HCEC 1CT (cell line): Measurements from ENCODE around the gene NT5C1A.

Experiments
- DNase-seq: peaks from one replicate; pipeline ENCODE4 v3.0.0-alpha.2; 2017

NT5C1A gene

GRCh38 chr1:39689214-39689613 lies 17.3 kb upstream of the NT5C1A start:
- DNase-seq = no peak

- DNase-seq = no peak
These were observed 16.8 kb upstream of the NT5C1A start for GRCh38 chr1:39688706-39689105.

GRCh38 chr1:39687243-39687642 lies 15.3 kb upstream of the NT5C1A start:
- DNase-seq = no peak

- DNase-seq = no peak
These were observed 13.2 kb upstream of the NT5C1A start for GRCh38 chr1:39685071-39685470.

GRCh38 chr1:39684313-39684664 lies 12.4 kb upstream of the NT5C1A start:
- no peak for DNase-seq

GRCh38 chr1:39683591-39684312 lies 11.8 kb upstream of the NT5C1A start:
- no peak for DNase-seq

- no peak for DNase-seq
These were observed 10.1 kb upstream of the NT5C1A start for GRCh38 chr1:39681999-39682398.

GRCh38 chr1:39681294-39681693 lies 9.4 kb upstream of the NT5C1A start:
- DNase-seq = no peak

GRCh38 chr1:39680751-39681150 lies 8.8 kb upstream of the NT5C1A start:
- no peak for DNase-seq

- no peak for DNase-seq
These were observed 7.9 kb upstream of the NT5C1A start for GRCh38 chr1:39679821-39680220.

- DNase-seq = no peak
These were observed 7.0 kb upstream of the NT5C1A start for GRCh38 chr1:39678889-39679288.

GRCh38 chr1:39677645-39678044 lies 5.7 kb upstream of the NT5C1A start:
- DNase-seq = no peak

GRCh38 chr1:39676948-39677548 lies 5.1 kb upstream of the NT5C1A start:
- no peak for DNase-seq

- no peak for DNase-seq
These were observed 3.3 kb upstream of the NT5C1A start for GRCh38 chr1:39675220-39675619.

GRCh38 chr1:39673215-39673614 lies 1.3 kb upstream of the NT5C1A start:
- DNase-seq = no peak

- no peak for DNase-seq
These were observed 642 bp upstream of the NT5C1A start for GRCh38 chr1:39672551-39672947.

GRCh38 chr1:39671433-39671792 lies 494 bp downstream of the NT5C1A start:
- DNase-seq = no peak

GRCh38 chr1:39670689-39671088 lies 1.2 kb downstream of the NT5C1A start:
- DNase-seq = no peak

- DNase-seq = no peak
These were observed 3.0 kb downstream of the NT5C1A start for GRCh38 chr1:39668894-39669293.

GRCh38 chr1:39668111-39668510 lies 3.8 kb downstream of the NT5C1A start:
- no peak for DNase-seq

- no peak for DNase-seq
These were observed 5.1 kb downstream of the NT5C1A start for GRCh38 chr1:39666772-39667171.

- no peak for DNase-seq
These were observed 8.3 kb downstream of the NT5C1A start for GRCh38 chr1:39663559-39663958.

- DNase-seq = no peak
These were observed 9.0 kb downstream of the NT5C1A start for GRCh38 chr1:39662861-39663260.

- DNase-seq = no peak
These were observed 12.4 kb downstream of the NT5C1A start for GRCh38 chr1:39659538-39659937.

GRCh38 chr1:39659110-39659509 lies 12.8 kb downstream of the NT5C1A start:
- DNase-seq = no peak
